Measurements from ENCODE around the gene ADRM1.

ADRM1 gene

DNA sequence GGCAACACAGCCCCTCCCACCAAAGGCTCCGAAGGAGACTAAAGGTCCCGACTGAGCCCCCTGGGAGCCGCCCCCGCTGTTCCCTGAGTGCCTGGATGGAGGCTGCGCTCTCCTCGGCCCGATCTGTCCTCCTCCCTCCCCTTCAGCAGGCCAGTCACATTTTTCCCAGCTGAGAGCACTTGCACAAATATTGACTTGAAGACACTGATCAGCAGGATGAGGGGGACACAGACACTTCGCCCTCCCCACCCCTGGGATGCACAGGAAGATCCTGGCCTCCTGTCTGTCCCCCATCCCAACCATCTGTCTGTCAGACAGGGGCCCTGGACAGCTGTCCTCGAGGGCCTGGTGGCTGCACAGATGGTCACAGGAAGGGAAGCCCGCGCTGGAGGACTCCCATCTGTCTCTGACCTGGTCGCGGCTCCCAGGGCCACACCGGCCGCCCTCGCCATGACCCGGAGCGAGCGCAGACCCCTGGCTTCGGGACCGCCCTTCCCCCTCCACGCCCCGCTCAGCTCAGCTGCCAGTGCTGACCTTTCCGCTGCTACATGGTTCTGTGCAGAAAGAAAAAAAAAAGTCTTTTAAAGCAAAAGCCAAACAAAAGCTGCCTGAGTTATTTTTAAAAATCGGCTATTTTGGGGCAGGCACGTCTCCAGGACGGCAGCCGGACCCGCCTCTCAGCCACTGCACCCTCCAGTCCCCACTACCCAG is 53.2 kb downstream of the ADRM1 start:
- no peak for DNase-seq (ENCODE audit: low spot score)

DNA sequence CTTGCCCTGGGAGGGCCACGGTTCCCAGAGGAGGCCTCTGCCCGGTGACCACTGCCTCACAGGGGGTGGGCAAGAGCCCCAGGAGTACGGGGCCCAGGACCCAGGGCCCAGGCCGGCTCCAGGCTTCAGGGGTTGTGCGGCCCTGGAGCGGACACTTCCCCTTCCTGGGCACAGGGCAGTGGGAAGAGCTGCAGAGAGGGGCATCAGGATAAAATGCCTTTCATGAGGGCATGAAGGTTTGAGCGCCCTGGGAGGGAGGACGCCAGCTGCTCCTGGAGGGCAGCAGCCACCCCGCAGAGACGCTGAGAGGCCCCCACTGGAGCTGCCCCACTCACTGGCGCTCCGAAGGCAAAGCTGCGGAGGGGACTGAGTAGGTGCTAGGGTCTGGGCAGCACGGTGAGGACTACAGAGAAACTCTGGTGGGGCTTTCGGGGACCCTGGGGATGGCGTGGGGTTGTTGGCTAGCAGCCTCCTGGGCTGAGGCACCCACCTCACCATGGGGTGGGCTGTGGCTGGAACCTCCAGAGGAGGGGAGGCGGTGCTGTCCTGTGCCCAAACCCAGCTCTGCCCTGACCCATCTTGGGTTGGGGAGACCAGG is 53.9 kb downstream of the ADRM1 start:
- DNase-seq (ENCODE audit: low spot score): no peak

DNA sequence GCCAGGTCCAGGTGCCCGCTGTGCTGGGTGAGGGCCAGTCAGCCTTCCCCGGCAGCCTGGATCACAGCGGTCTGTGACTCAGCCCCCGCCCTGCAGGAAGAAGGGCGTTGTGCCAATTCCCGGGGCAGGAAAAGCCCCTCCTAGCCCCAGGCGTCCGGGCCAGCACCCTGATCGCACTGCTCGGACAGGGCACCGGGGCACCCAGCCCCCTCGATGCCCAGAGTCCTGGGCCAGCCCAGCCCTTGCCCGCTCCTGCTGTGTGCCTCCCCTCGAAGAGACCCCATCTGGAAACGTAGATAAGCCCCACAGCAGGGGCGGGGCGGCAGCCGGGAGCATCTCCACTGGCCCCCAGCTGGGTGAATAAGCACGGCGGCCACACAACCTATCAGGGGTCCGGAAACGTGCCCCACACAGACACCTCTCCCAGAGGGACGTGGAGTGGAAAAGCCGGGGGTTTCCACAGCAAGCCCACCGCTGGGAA is 54.4 kb downstream of the ADRM1 start:
- peak; percentile 74 for DNase-seq (ENCODE audit: low spot score)

DNA sequence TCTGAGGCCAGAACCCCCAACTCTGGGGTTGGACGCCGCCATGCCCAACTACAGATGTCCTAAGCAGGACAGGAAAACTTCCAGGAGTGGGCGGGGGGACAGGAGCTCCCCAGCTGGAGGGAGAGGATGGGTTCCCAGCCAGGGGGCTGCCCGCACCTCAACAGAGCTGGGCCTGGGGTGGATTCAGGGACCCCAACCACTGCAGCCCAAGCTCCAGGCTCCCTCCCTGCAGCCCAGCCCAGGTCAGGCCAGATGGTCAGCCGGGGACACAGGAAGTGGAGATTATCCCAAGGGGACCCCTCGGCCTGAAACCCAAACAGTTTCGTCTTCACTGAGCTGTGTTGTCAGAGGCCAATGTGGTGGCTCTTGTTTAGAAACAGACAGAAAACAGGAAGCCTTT is 54.9 kb downstream of the ADRM1 start:
- DNase-seq (ENCODE audit: low spot score): no peak

All from SW480 (cell line).